ENCODE results near the gene LCN10.

GRCh38 chr9:136712690-136713544 is 29.8 kb downstream of the LCN10 start:
- TF ChIP-seq CTCF (IDR thresholded peaks at IDR 0.05) (no peak), POLR2AphosphoS5 (IDR thresholded peaks at IDR 0.05) (no peak), POLR2A (IDR thresholded peaks at IDR 0.05) (no peak)
